ENCODE results near the gene TPST2.

The TPST2 gene

DNA sequence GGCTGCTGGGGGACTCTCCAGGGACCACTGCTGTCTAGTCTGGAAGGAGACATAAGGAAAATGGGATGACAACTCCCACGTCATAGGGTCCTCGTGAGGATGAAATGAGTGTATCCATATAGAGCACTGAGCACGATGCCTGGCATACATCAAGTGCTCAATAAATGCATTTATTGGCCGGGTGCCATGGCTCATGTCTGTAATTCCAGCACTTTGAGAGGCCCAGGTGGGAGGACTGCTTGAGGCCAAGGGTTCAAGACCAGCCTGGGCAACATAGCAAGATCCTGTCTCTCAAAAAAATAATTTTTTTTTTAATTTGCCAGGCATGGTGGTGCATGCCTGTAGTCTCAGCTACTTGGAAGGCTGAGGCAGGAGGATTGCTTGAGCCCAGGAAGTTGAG is 12.2 kb upstream of the TPST2 start:
- H3K4me3 ChIP-seq: no peak overlapping the region
- no peak overlapping the region for H3K27ac ChIP-seq
- no peaks in the 10 kb centered on the region for H3K9me3 ChIP-seq
- intact Hi-C loops (cut with DNase I; ENCODE audit: low total_unique reads): no loop called here
- TF ChIP-seq, protein P1, sequence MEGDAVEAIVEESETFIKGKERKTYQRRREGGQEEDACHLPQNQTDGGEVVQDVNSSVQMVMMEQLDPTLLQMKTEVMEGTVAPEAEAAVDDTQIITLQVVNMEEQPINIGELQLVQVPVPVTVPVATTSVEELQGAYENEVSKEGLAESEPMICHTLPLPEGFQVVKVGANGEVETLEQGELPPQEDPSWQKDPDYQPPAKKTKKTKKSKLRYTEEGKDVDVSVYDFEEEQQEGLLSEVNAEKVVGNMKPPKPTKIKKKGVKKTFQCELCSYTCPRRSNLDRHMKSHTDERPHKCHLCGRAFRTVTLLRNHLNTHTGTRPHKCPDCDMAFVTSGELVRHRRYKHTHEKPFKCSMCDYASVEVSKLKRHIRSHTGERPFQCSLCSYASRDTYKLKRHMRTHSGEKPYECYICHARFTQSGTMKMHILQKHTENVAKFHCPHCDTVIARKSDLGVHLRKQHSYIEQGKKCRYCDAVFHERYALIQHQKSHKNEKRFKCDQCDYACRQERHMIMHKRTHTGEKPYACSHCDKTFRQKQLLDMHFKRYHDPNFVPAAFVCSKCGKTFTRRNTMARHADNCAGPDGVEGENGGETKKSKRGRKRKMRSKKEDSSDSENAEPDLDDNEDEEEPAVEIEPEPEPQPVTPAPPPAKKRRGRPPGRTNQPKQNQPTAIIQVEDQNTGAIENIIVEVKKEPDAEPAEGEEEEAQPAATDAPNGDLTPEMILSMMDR (IDR thresholded peaks at IDR 0.05): no peak
- no peaks in the 10 kb centered on the region for H3K36me3 ChIP-seq
- no peak for DNase-seq
- H3K27me3 ChIP-seq: no peaks in the 10 kb centered on the region
- H3K4me1 ChIP-seq: no peaks in the 10 kb centered on the region

DNA sequence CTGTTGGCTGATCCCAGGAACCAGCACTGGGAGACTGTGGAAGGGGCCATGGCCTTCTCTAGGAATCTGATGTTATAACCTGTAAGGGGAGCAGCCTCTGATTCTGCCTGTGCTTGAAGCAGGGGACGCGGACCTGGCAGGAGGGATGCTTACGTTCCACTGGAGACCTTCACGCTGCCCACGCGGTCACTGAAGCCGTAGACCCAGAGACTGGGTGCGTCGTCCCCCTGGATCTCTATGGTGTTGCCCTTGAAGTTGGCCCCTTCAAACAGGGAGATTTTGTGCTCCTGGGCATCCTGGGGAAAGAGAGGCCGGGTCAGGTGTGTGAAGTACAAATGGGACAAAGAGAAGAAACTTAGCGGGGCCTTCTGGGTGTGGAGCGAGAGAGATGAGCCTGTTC is 11.8 kb upstream of the TPST2 start:
- DNase-seq: no peak
- Histone ChIP-seq H3K36me3 (no peaks in the 10 kb centered on the region), H3K4me3 (no peak overlapping the region), H3K27me3 (no peaks in the 10 kb centered on the region), H3K4me1 (no peaks in the 10 kb centered on the region), H3K27ac (no peak overlapping the region), H3K9me3 (no peaks in the 10 kb centered on the region)
- TF ChIP-seq, protein P1 (IDR thresholded peaks at IDR 0.05): no peak
- intact Hi-C loops (cut with DNase I; ENCODE audit: low total_unique reads): no loop called here

DNA sequence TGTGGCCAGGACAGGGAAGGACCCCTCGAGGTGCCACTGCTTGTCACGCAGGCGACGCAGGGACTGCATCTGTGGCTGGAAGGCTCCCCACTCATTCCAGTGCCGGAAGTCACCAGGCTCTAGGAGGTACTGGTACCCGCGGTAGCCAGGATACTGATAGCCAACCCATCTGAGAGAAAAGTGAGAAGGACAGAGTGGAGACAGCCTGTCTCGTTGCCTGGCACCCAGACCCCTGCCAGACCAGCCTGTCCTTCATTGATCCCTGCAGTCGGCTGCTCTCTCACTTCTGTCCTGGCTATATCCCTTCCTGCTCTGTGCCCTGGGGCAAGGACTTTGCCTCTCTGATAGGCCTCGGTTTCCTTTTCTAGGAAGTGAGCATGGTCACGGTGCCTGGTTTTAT is 9.6 kb upstream of the TPST2 start:
- H3K36me3 ChIP-seq: no peaks in the 10 kb centered on the region
- no peaks in the 10 kb centered on the region for H3K9me3 ChIP-seq
- no peaks in the 10 kb centered on the region for H3K27me3 ChIP-seq
- H3K4me3 ChIP-seq: no peak overlapping the region
- TF ChIP-seq, protein P1 (IDR thresholded peaks at IDR 0.05): no peak
- intact Hi-C loops (cut with DNase I; ENCODE audit: low total_unique reads): no loop called here
- H3K4me1 ChIP-seq: no peaks in the 10 kb centered on the region
- H3K27ac ChIP-seq: no peak overlapping the region
- no peak for DNase-seq

DNA sequence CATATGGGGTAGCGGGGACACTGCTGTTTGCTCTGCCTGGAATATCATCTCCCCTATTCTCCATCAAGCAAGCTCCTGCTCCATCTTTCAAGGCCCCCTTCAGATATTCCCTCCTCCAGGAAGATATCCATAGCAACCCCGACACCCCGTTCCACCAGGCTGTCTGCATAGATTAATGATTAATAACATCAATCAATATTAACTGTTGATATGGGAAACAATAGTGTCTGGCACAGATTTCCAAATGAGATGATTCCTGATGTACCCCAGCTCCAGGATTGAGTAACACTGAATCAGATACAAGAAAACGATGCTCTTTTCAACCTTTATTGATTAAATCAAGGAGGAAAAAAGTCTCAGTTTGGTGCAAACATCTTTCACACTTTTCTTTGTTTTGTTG is 7.5 kb upstream of the TPST2 start:
- intact Hi-C loops (cut with DNase I; ENCODE audit: low total_unique reads): no loop called here
- no peak overlapping the region for H3K4me3 ChIP-seq
- TF ChIP-seq, protein P1 (IDR thresholded peaks at IDR 0.05): no peak
- H3K36me3 ChIP-seq: no peaks in the 10 kb centered on the region
- H3K27me3 ChIP-seq: no peaks in the 10 kb centered on the region
- no peaks in the 10 kb centered on the region for H3K9me3 ChIP-seq
- DNase-seq: no peak
- H3K27ac ChIP-seq: no peak overlapping the region
- no peaks in the 10 kb centered on the region for H3K4me1 ChIP-seq

GRCh38 chr22:26597026-26597425 is 7.1 kb upstream of the TPST2 start:
- TF ChIP-seq, protein P1 (IDR thresholded peaks at IDR 0.05): no peak
- Histone ChIP-seq H3K9me3 (no peaks in the 10 kb centered on the region), H3K36me3 (no peaks in the 10 kb centered on the region), H3K4me3 (no peak overlapping the region), H3K27ac (no peak overlapping the region), H3K27me3 (no peaks in the 10 kb centered on the region), H3K4me1 (no peaks in the 10 kb centered on the region)
- DNase-seq: no peak
- intact Hi-C loops (cut with DNase I; ENCODE audit: low total_unique reads): no loop called here

DNA sequence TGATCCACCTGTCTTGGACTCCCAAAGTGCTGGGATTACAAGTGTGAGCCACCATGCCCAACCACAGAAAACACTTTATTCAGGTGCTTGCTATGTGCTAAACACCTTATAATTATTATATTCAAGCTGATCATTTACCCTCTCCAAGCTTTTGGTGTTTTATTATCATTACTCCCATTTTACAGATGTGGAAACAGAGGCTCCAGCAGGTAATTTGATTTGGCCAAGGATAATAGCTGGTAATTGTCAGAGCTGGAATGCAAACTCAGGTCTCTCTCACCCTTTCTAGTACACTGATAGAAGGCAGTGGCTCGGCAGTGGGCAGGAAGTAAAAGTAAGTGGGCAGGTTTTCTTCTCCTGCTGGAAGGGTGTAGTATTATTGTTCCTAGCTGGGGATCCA is 3.8 kb upstream of the TPST2 start:
- no peak for DNase-seq
- Histone ChIP-seq H3K36me3 (no peaks in the 10 kb centered on the region), H3K27ac (no peak overlapping the region), H3K9me3 (no peaks in the 10 kb centered on the region), H3K4me1 (peaks cover 0 to 17% (median 9%) of the 10 kb centered on the region in 4 donors), H3K27me3 (no peaks in the 10 kb centered on the region), H3K4me3 (no peak overlapping the region)
- TF ChIP-seq, protein P1 (IDR thresholded peaks at IDR 0.05): no peak
- intact Hi-C loops (cut with DNase I; ENCODE audit: low total_unique reads): no loop called here

All from tibial artery (tissue), 4 donors.